SW 1271 (cell line): ENCODE measurements around the gene DUSP28.
A peak's percentile ranks its signal among the peaks of the same experiment; 100 is the strongest.

Source experiments
- DNase-seq, 2 experiments: peaks; one replicate each; lab custom pipeline; 2025; lab: John Stamatoyannopoulos, UW

DUSP28 gene

DNA sequence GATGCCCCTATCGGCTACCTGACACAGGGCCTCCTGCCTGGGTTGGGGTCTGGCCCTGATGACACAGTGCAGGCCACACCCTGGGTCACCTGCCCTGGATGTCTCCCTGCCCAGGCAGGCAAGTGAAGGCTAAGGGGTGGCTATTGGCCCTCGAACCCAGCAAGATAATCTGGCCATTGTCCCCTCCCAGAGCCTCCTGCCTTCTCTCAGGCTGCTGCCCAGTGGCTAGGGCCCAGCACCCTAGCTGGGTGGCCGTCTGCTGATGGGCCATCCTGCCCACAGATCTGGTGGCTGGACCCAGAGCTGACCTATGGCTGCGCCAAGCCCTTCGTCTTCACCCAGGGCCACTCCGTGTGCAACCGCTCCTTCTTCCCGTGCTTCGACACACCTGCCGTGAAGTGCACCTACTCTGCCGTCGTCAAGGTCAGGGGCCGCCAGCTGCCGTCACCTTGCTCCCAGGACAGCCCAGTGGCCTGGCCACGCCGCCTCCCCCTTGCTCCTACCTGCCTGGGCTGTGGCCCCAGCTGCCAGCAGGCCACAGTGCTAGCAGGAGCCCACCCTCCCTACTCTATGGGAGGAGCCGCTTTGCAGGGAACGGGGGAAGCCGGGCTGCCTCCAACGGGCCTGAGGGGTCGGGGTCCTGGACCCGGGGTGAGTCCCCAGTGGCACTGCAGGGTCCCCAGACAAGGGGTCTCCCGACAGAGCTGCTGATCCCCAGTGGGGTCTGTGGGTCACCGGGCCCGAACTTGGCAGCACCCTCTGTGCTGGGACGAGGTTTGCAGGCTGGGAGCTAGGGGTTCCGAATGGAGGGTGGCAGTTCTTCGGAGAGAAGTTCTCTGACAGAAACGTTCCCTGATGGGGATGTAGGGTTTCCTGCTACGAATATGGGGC, 12.2 kb downstream of the DUSP28 start:
- no peak for DNase-seq

DNA sequence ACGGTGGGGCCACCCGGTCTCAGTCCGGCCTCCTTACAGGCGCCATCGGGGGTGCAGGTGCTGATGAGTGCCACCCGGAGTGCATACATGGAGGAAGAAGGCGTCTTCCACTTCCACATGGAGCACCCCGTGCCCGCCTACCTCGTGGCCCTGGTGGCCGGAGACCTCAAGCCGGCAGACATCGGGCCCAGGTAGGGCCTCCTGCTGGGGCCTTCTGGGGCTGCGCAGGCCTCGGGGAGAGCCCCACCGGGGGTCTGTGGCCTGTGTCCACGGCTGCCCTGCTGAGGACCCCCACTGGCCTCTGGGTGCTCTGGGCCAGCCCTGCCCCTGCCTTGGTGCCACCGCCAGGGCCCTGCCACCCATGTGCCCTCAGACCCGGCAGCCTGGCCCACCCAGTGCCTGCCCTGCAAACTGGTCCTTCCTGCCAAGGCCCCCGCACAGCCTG, 12.9 kb downstream of the DUSP28 start:
- DNase-seq = no peak

DNA sequence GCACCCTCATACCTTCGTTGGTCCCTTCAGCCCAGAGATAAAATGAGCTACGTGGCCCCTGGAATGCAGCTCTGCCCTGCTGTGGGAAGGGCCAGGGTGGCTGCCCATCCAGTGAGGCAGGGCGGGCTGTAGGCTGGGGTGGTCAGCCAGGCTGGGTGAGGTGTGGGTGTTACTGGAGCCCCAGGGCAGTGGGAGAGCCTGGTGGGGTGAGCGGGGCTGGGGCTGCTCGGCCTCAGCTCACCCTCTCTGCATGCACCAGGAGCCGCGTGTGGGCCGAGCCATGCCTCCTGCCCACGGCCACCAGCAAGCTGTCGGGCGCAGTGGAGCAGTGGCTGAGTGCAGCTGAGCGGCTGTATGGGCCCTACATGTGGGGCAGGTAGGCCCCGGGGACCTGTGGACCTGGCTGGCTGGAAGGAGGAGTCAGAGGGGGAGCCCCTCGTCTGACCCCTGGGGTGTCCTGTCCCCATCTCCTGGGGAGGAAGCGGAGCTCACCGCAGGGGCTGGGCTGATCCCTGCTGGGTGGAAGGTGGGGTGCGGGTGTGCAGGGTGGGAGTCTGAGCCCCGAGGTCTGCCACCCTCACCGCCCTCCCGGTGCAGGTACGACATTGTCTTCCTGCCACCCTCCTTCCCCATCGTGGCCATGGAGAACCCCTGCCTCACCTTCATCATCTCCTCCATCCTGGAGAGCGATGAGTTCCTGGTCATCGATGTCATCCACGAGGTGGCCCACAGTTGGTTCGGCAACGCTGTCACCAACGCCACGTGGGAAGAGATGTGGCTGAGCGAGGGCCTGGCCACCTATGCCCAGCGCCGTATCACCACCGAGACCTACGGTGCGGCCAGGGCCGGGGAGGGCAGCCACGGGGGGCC, 13.6 kb downstream of the DUSP28 start:
- no peak for DNase-seq

DNA sequence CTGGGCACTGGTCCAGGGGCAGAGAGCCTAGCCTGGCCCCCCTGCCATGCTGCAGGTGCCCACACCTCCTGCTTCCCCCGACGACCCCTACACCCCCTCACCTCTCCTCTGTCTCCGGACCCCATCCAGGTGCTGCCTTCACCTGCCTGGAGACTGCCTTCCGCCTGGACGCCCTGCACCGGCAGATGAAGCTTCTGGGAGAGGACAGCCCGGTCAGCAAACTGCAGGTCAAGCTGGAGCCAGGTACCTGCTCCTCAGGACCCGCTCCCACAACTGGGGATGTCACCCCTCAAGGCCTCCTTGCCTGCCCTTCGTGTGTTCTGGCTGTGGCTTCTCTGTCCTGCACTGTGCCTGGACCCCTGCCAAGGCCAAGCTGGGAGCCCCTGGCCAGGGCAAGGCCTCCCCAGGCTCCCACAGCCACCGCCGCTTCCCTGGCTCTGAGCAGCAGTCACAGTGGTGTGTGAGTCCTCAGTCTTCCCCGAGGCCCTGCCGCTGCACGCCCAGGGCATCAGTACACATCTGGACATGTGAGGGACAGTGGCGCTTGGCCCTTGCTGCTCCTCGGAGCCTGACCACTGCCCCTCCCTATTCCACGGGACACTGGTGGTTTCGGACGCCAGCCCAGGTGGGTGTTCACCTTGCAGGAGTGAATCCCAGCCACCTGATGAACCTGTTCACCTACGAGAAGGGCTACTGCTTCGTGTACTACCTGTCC, 14.4 kb downstream of the DUSP28 start:
- DNase-seq = no peak

DNA sequence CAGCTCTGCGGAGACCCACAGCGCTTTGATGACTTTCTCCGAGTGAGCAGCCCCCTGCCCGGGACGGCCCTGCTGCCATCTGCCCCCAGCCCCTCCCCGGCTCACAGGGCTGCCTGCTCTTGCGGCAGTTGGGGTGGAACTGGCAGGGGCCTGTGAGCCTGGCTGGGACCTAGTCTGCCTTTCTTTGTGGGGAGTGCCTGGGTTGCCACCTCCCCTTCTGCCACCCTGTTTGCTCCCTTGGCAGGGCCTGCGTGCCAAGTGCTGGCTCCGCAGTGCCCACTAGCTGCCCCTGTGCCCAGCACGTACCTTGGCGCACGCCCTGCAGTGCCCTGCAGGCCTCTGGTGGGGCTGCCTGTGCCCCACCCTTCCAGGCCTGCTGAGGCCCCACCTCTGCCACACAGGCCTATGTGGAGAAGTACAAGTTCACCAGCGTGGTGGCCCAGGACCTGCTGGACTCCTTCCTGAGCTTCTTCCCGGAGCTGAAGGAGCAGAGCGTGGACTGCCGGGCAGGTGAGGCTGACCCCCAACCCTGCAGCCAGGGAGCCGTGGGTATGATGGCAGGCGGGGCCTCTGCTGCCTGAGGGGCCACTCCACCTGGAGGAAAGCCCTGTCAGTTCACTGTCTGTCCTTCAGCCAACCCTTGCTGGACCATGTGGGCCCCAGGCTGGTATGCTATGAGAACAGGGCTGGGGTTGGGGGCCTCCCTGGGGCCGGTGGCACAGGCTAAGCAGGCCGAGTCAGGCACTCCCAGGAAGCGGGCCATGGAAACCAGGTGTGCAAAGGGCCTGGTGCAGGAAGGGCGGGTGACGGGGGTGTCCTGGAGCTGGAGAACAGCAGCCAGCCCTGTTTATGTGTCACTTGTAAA, 15.2 kb downstream of the DUSP28 start:
- DNase-seq = no peak

DNA sequence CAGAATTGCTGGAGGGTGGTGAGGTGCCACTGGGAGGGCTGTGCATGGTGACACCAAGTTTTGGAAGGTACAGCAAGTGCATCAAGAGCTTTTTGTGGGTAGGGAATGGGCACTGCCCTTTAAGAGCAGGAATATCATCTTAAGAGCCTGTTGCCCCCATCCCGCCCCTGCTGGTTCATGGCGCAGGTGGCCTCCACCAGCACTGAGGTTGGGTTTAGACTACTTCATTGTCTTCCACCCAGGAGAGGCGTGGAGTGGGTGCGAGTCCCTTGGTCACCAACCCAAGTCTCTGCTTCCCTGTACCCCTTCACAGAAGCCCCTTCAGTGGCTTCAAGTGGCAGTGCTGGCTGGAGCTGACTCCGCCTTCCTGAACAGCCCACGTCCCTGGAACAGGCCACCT, 15.9 kb downstream of the DUSP28 start:
- DNase-seq = no peak

DNA sequence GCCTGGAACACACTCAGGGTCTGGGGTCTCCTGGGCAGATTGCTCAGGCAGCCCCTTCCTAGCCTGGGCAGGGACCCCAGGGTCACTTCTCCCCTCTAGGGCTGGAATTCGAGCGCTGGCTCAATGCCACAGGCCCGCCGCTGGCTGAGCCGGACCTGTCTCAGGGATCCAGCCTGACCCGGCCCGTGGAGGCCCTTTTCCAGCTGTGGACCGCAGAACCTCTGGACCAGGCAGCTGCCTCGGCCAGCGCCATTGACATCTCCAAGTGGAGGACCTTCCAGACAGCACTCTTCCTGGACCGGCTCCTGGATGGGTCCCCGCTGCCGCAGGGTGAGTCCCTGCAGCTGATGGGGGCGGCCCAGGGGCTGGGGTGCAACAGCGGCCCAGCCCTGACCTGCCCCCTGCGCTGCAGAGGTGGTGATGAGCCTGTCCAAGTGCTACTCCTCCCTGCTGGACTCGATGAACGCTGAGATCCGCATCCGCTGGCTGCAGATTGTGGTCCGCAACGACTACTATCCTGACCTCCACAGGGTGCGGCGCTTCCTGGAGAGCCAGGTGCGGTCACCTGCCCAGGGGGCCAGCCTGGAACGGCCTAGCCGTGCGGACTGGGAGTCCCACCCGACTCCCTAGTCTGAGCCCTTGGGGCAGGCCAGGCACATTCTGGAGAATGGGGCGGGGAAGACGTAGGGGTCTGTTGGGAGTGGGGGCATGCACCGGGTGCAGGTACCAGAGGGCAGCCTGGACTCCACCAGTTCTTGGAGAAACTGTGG, 16.5 kb downstream of the DUSP28 start:
- no peak for DNase-seq

DNA sequence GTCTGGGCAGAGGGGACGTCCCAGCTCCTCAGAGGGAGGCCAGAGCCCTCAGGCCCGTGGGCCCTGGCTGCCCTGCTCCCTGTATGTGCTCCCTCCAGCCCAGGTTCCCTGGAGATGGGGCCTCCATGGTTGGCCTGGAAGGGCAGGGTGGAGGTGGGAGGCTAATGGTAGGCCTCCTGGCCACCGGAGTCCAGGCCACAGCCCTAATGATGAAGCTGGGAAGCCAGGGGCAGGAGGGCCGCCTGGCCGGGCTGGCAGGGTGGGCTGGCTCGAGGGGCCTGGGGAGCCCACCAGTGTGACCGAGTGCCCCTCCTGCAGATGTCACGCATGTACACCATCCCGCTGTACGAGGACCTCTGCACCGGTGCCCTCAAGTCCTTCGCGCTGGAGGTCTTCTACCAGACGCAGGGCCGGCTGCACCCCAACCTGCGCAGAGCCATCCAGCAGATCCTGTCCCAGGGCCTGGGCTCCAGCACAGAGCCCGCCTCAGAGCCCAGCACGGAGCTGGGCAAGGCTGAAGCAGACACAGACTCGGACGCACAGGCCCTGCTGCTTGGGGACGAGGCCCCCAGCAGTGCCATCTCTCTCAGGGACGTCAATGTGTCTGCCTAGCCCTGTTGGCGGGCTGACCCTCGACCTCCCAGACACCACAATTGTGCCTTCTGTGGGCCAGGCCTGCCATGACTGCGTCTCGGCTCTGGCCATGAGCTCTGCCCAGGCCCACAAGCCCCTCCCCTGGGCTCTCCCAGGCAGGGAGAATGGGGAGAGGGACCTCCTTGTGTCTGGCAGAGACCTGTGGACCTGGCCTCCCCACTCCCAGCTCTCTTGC, 17.3 kb downstream of the DUSP28 start:
- no peak for DNase-seq

DNA sequence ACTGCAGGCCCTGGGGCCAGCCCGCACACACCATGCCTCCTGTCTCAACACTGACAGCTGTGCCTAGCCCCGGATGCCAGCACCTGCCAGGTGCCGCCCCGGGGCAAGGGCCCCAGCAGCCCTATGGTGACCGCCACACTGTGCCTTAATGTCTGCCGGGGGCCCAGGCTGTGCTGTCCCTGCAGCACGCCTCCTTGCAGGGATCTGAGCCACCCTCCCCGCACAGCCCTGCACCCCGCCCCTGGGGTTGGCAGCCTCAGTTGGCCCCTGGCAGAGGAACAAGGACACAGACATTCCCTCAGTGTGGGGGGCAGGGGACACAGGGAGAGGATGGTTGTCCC, 17.9 kb downstream of the DUSP28 start:
- no peak for DNase-seq

DNA sequence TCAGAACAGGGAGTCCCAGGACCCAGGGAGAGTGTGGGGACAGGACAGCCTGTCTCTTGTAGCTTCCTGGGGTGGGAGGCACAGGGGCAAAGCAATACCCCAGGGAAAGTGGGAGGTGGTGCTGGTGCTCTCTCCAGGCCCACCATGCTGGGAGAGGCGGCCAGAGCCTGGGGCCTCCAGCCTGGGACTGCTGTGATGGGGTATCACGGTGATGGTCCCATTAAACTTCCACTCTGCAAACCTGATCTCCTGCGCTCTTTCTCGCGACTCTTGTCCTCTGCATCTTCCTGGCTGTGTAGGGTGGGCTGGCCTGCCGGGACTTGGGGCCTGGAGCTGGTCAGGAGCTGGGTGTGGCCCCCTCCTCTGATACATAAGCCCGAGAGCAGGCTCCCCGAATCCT, 18.3 kb downstream of the DUSP28 start:
- DNase-seq = no peak

DNA sequence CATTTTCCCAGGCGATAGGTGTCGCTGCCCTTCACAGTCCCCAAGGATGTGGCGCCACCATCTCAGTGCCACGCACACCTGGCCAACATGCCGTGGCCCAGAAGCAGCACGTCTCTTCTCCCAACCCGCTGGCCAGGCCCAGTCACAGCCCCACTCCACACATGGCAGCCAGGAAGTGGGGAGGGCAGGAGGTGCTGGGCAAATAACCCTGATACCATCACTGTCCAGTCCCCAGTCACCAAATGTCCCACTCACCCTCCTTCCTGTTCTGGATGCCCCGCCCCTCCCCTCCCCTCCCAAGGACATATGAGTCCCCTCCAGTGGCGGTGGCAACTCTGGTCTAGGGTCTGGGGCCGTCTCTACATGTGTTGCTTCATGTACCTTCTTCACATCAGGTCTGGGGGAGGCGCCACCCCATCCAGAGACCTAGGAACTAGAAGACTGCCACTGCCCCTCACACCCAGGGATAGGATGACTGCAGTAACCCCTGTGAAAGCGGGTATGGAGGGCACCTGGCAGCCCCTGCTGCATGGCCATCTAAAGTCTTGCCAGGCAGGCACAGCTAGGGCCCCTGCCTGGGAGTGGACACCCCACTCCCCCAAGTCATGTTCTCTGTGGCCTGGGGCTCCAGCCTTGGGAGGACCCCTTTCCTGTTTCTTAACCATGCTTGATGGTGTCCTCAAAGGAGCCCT, 19.1 kb downstream of the DUSP28 start:
- no peak for DNase-seq

DNA sequence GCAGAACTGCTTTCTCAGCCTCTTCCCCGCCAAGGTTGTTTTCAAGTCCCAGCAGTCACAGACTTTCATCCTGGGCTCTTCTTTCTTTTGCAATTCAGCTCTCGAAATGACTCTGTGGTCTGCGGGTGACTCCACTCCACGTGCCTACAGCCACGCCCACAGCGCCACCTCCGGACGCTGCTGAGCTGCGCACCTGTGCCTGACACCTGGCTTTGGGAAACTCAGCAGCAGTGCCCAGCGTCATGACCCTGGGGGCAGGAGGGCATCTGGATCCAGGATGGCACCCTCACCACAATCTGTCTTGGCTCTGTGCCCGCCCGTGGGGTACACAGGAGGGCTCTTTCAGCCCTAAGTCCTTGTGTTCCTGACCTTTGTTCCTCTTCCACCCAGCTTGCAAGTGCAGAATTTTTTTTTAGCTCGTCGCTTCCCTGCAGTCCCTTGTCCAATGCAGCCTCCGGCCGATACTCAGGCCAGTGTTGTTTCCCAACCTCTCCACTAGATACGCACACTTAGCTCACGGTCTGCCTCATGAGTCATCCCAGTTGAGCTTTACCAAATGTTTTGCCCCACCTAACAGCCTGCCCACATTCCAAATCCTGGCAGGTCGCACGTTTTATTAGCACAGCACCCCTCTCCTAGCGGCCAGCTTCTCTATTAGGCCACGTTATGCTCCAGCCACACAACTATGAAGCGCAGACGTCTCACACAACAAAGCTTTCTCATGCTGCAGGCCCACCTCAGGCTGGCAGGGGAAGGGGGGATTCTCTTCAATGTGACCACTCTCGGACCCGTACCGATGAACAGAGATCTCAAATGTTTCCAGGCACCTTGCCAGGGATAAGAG, 19.8 kb downstream of the DUSP28 start:
- DNase-seq = peak in 1 of 2 experiments; percentile 32

DNA sequence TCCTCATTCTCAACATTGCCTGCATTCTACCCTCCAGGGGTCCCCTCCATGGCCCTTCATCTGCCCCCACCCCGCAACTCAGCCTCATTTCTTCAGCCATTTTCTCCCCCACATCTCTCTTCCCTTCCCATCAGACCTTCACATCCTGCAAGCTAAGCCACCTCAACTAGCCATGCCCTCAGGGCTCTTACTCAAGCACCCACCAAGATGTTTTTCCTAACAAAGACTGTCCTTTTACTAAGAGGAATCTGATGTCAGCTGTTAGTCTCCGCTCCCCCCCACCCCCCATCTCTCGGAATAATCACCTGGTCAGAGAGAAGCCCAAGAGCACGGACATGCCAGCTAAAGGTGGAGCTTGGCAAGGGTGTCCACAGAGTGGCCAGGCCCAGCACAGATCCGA, 21.7 kb downstream of the DUSP28 start:
- no peak for DNase-seq

DNA sequence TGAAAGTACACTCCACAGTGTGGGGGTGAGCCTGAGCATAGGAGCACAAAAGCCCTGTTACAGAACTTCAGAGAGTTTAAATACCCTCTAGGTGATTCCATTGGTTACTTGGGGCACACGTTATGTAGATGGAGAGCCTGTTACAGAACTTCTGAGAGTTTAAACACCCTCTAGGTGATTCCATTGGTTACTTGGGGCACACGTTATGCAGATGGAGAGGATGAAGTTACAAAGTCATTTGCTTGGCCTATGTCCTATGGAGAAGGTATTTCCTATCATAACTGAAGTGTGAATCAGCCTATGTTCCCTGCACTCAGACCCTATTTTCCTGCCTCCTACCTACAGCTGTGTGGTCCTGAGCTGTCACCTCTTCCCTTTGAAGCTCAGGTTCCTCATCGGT, 22.6 kb downstream of the DUSP28 start:
- peak in 1 of 2 experiments; percentile 50 for DNase-seq

DNA sequence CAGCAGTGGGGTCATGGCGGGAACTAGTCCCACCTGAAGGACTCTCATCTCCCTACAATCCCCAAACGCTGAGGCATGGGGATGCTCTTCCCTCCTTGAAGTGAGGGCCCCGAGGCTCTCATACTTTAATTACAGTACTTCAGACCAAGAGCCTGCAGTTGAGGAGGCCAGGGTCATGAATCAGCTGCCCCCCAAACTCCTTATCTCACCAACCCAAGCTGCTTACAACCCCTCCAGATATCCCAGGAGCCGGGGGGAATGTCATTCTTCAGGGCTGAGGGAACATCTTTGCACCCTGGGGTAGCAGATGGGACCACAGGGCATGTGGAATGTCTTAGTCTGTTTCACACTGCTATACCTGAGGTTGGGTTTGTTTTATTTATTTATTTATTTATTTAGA, 23.6 kb downstream of the DUSP28 start:
- DNase-seq = no peak

DNA sequence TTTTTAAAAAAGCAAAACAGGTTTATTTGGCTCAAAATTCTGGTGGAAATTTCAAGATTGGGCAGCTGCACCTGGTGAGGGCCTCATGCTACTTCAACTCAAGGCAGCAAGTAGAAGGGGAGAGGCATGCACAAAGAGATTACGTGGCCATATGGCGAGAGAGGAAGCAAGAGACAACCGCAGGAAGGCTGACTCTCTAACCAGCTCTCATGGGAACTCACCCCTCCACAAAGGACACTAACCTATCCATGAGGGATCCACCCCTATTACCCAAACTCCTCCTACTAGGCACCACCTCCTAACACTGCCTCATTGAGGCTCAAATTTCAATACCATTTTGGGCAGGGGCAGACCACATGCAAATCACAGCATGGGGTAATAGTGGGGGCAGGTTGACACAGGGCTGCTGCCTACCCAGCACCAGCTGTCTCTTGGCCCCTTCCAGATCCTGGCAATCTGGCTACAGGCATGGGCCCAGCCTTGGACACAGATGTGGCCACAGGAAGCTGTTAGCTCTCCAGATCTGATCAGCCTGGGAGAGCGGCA, 24.4 kb downstream of the DUSP28 start:
- DNase-seq = peak in 1 of 2 experiments; percentile 11

DNA sequence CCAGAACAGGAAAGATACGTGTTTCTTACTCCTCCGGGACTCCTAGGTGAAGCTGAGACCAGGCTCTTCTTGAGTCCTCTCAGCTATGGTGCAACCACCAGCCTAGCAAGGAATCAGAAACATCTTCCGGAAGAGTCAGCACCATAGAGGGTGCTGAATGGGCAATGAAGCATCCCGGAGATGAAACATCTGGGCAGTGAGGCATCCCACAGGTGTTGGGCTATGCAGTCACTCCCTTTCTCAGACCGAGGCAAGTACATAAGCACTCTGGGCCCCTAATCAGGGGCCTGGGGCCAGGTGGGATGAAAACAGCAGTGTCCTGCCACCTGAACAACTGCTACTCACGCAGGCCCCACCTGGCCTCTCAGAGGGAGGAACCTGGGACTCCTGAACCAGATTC, 24.9 kb downstream of the DUSP28 start:
- no peak for DNase-seq

DNA sequence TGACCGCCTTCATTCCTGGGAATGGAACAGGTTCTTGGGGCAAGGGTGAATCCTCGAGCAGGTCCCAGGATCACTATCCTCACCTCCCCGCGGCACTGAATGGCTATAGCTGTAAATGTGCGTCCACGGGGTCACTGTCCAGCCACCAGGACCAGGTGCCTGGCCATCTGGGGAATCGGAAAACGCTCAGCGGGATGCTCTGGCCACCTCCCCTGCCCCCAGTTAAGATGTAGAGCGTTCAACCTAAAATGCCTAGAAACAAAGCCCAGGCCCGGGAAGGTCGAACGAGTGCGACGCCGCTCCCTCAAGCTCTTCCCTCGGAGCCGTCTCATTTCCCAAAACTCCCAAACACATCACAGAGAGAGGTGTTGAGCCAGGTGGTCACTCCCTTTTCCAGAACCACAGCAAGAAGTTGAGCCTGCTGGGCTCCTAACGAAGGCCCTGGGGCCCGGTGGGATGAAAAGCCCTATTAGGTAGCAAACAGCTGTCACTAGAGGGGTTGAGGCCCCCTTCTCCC, 25.6 kb downstream of the DUSP28 start:
- no peak for DNase-seq
